Hematopoietic multipotent progenitor cell treated with erythropoietin and hydrocortisone succinate and interleukin-3 and kit ligand, for 6 days (in vitro differentiated cells): ENCODE results near the gene YWHAE.
"Not testable (repeated sequence)": the region's sequence is repeated elsewhere in the genome, so short reads cannot be mapped to it uniquely, and the experiment has no call there.

Experiments used
- DNase-seq: peaks from one replicate; pipeline ENCODE4 v3.0.0-alpha.2; 2015

YWHAE gene

DNA sequence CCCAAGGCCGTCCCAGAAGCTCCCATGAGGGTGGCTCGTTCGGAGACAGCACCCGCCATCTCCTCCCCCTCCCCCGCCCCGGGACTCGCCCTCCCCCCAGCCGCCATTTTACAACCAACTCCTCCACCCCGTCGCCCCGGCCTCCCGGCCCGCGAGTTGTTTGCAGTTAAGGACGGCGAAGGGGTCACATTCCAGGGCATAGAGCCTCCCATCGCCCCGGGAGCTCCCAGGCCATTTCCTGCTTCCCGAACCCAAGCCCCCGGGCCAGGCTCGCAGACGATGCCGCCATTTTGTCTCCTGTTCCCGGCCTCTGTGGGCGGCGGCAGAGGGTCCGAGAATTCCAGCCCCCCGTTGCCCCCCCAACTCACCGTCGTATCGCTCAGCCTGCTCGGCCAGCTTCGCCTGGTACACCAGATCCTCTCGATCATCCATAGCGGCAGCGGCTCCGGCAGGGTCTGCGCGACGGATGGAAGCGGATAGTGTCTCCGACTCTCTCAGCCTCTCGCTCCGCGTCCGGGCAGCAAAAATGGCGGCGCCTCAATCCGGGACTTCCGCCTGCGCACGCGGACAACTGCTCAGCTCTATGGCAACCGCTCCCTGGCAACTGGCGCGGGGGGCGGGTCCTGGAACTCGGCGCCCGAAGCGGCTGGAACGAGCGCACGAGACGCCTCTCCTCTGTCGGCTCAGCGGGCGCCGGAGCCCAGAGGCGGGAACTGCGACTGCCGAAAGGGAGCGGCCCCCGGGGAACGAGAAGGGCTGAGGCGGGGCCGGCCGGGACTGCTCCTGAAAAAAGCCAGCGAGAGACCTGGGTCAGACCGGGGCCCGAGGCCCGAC is at the start of gene YWHAE:
Gene YWHAE, minus strand, starts transcription at position 544 of the 834 bp plus-strand sequence. Its CDS starts 112 bp downstream, at position 432.
- peak; percentile 98 for DNase-seq

DNA sequence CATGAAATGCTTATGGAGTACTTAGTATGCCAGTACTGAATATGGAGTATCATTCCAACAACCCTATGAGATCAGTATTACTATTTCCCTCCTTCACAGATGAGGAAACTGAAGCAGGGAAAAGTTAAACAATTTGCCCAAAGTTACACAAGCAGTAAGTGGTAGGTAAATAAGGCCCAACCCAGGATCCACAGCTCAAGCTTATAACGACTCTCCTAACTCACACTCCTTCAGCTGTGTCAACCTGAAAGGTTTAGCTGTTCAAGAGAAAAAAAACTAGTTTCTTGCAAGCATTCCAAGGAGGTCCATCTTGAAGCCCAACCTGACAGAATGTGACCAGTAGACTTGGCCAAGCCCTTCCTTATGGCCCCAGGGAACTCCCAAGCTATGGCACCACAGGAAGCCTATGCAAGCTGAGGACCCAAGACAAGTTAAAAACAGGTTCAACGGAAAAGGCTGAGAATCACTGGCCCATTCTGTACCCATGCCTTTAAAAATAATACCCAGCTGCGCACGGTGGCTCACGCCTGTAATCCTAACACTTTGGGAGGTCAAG is 49.5 kb upstream of the YWHAE start:
- DNase-seq = no peak

DNA sequence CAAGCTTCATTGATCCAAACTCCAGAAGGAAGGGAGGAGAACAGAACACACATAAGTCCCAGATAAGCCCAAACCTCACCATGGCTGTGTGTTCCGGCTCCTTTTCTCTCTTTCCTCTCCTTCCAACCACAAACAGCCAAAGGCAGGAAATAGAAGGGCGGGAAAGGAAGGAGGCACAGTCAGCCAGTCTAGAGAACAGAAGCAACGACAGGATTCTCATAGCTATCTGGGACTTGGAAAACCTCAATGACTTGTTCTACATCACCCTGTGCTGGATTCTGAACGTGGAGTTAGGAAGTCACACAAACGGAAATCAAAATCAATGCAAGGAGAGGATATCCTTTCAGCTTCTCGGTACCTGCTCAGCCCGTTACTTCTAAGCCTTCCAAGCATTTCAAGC is 47.0 kb upstream of the YWHAE start:
- peak; percentile 46 for DNase-seq

DNA sequence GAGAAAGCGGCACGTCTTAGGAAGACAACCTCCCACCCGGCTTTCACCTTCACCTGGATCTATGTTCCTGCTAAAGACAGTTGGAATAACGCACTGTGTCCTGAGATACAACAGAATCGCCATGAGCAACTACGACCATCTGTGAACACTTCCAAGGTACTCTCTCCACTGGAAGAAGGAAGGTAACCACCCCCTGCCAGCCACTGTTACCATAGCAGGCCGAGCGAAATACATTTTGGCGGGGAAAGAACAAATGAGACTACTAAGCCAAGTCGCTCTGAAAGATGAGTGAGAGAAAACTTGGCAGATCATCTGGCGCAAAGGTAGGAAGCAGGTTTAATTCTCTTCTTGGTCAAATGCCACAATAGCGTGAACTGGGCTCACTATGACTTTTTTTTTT is 46.2 kb upstream of the YWHAE start:
- DNase-seq = no peak

DNA sequence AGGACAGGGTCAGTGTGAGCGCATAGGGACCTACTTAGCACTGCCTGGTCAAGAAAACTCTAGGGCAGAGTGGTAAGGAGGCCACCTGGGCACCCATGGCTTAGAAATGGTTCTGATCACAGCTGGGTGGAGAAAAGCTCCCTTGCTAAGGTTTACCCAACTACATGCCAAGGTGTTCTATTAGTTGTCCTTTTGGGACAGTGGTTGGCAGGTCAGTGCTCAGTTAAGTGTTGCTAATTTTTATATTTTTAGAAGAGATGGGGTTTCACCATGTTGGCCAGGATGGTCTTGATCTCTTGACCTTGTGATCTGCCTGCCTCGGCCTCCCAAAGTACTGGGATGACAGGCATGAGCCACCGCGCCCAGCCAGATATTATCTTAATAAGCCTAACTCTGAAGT is 45.7 kb upstream of the YWHAE start:
- not testable (repeated sequence) for DNase-seq

DNA sequence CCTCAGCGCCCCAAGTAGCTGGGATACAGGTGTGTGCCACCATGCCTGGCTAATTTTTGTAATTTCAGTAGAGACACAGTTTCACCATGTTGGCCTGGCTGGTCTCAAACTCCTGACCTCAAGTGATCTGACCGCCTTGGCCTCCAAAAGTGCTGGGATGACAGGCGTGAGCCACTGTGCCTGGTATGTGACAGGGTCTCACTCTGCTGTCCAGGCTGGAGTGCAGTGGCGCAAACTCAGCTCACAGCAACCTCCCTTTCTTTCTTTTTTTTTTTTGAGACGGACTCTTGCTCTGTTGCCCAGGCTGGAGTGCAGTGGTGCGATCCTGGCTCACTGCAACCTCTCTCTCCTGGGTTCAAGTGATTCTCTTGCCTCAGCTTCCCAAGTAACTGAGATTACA is 42.7 kb upstream of the YWHAE start:
- DNase-seq = not testable (repeated sequence)

DNA sequence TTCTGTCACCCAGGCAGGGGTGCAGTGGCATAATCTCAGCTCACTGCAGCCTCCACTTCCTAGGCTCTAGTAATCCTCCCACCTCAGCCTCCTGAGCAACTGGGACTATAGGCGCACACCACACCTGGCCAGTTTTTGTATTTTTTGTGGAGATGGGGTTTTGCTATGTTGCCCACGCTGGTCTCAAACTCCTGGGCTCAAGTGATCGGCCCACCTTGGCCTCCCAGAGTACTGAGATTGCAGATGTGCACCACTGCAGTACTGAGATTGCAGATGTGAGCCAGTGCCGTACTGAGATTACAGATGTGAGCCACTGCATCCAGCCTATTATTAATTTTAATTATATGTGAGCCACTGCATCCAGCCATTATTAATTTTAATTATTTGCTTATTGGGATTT is 42.2 kb upstream of the YWHAE start:
- no peak for DNase-seq

DNA sequence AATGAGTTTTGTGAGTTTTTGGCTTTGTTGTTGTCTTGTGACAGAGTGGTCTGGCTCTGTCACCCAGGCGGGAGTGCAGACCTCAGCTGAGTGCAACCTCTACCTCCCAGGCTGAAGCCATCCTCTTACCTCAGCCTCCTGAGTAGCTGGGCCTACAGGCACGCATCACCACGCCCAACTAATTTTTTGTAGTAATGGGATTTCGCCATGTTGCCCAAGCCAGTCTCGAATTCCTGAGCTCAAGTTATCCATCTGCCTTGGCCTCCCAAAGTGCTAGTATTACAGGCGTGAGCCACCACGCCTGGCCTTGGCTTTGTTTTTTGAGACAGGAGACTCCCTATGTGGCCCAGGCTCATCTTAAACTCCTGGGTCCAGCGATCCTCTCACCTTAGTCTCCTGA is 40.9 kb upstream of the YWHAE start:
- DNase-seq = no peak

DNA sequence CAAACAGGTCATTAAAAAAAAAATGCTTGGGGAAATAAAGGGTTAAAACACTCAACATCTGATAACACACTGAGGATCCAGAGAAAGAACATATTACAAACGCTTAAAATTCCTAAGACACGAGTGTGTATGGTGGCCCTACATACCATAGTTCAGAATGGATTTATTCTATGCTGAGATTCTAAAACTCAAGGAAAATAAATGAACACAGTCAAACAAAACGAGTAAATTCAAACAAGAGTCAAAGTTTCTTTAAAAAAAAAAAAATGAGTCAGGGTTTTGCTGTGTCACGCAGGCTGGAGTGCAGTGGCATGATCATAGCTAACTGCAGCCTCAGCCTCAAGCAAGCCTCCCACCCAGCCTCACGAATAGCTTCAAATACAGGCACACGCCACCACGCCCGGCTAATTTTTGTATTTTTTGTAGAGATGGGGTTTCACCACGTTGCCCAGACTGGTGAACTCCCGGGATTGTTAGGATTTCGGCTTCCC is 38.6 kb upstream of the YWHAE start:
- DNase-seq = peak; percentile 29

DNA sequence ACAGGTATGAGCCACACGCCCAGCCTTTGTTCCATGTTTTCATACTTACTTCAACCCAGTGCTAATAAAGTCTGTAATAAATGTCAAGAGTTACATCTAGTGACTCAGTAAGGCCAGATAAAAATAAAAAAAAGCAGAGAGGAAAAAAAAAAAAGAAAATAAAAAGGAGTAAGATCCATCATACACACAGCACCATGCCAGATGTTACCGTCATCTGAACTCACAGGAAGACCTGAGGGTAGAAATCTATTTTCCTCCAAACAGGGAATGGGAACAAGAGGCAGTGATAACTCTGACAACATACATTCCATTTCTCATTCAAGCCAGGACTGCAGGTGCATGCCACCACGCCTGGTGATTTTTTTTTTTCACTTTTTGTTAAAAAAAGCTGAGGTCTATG is 35.3 kb upstream of the YWHAE start:
- DNase-seq = no peak

DNA sequence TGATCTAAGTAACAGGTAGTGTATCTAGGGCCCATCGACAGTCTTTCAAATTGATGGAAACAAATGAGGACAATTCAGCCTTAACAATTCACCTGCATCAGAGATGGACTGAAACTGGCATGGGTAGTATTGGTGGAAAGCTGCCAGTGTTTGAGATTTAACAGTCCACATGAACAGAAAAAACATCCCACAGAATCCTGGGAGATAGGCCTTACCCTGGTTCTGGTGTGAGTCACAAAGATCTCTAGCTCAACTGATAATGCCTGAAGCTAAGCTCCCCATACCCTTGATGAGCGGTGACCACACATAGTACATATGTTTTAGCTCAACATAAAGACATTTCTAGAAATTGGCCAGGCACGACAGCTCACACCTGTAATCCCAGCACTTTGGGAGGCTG is 34.1 kb upstream of the YWHAE start:
- DNase-seq = no peak

DNA sequence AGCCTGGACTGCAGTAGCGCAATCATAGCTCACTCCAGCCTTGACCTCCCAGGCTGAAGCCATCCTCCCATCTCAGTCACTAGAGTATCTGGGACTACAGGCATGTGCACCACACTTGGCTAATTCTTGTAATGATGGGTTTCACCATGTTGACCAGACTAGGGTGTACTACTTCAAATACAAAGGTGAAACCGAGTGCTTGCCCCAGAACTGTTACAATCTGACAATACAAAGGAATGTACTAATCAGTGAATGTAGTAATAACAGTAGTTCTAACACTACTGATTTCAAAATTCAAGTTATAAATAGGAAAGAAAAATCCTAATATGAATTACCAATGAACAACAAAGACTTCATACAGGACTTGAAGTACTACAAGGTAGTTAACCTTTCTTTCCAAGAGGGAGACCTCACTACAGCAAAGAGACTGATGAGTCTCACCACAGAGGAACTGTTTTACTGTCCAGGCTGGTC is 31.6 kb upstream of the YWHAE start:
- DNase-seq = no peak

DNA sequence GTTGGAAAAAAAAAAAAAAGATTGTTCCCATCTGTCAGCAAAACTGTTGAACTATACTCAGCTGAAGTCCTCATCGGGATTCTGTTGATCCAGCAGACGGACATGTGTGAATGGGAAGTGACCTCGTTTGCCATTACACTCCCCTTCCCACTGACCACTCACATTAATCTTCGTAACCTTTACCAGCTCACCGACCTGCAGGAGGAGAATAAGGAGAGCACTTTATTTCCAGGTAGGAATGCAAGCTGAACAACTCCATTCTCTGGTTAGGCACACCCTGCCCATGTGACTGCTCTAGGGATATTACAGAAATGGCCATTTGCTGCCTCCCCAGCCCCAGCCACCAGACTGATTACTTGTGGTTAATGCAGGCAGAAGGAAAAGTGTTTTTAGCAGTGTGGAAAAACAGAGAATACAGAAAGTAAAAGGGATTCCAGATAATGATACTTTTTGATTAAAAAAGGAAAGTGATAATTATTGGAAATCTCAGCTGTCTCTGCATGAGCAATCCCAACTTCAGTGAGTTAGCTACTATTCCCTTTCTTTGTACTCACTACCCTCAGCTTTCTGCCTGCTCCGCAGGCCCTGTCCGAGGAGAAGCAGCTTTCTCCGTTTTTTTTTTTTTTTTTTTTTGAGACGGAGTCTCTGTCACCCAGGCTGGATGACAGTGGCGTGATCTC is 23.6 kb upstream of the YWHAE start:
- no peak for DNase-seq

DNA sequence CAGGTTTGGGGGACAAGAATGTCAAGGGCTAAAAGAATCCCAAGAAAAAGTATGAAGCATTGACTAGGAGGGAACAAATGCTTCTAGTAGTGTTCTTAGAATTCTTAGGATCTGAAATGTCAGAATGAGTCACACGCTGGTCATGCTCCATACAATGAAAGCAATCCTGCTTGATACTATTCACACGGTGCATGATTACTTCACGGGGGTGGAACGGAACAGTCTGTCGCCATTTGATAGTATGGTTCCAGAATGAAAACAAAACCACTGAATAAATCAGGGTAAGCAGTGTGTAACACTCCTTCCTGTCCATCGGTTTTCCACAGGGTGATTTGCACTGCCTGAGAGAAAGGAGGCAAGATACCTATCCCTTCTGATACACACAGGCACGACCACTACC is 22.9 kb upstream of the YWHAE start:
- no peak for DNase-seq

DNA sequence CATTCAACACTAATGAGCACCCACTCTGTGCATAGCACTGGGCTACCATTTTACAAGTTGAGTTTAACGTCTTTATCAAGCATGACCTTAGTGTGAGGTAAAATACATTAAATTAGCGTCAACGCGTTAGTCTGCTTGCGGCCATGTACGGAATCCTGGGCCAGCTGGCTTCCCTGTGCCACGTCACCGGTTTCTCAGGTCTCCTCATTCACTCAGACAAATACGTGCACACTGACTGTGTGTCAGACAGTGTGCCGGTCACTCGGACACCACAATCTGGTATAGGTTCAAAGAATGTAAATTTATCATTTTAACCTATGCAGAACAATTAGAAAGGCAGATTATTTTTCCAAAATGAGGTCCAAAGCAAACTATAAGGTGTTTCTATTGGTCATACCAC is 21.4 kb upstream of the YWHAE start:
- no peak for DNase-seq

DNA sequence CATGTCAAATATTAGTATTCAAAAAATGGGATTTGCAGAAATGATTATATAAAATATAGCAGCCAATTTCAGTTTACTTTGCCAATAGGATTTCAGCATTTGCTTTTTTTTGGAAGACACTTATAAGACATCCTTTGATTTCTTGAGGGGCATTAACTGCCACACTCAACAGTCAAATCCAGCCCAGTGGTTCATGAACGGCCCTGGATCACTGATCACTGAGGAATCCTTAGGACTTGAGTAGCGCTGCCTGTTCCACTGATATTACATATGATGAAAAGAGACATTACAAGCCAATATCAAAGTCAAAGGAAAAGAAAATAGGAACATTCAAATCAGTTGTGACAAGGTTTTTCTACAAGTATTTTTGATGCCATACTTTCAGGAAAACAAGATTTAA is 21.0 kb upstream of the YWHAE start:
- DNase-seq = no peak

DNA sequence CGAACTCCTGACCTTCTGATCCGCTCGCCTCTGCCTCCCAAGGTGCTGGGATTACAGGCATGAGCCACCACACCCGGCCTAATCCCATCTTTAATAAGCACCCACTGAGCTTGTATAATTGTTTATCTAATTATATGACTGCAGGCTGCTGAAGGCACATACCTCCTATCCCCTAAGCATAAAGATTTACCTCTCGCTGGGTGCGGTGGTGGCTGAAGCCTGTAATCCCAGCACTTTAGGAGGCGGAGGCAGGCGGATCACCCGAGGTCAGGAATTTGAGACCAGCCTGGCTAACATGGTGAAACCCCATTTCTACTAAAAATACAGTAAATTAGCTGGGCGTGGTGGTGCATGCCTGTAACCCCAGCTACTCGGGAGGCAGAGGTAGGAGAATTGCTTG is 20.1 kb upstream of the YWHAE start:
- no peak for DNase-seq

DNA sequence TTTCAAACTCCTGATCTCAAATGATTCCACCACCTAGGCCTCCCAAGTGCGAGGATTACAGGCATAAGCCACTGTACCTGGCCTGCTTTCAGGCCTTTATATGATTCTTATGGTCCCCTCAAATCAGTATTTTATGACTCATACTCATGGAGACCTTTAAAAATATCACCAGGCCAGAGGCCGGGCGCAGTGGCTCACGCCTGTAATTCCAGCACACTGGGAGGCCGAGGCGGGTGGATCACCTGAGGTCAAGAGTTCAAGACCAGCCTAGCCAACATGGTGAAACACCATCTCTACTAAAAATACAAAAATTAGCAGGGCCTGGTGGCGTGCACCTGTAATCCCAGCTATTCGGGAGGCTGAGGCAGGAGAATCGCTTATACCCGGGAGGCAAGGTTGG is 18.5 kb upstream of the YWHAE start:
- not testable (repeated sequence) for DNase-seq

DNA sequence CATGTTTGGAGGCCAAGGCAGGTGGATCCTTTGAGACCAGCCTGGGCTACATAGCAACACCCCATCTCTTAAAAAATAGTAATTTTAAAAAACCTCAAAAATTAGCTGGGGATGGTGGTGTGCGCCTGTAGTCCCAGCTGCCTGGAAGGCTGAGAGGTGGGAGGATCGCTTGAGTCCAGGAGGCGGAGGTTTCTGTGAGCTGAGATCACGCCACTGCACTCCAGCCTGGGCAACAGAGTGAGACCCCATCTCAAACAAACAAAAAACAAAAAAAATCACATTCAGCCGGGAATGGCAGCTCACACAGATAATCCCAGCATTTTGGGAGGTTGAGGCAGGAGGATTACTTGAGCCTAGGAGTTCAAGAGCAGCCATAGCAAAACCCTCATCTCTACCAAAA is 16.4 kb upstream of the YWHAE start:
- no peak for DNase-seq

DNA sequence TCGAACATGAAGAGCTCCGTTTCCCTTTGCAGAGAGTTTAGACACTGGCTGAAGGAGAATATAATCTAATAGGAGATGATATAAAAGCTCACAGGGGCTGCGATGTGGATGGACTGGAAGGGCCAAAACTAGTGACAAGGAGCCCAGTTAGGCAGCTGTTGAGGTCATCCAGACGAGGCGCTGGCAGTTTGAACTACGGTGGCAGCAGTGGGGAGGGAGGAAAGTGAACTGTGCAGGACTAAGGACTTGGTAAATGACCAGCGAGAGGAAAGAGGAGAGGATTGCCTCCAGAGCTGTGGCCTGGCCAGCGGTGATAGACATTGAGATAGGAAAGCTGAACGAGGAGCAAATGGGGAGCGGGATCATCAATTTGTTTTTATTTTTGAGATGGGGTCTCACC is 14.6 kb upstream of the YWHAE start:
- DNase-seq = no peak

DNA sequence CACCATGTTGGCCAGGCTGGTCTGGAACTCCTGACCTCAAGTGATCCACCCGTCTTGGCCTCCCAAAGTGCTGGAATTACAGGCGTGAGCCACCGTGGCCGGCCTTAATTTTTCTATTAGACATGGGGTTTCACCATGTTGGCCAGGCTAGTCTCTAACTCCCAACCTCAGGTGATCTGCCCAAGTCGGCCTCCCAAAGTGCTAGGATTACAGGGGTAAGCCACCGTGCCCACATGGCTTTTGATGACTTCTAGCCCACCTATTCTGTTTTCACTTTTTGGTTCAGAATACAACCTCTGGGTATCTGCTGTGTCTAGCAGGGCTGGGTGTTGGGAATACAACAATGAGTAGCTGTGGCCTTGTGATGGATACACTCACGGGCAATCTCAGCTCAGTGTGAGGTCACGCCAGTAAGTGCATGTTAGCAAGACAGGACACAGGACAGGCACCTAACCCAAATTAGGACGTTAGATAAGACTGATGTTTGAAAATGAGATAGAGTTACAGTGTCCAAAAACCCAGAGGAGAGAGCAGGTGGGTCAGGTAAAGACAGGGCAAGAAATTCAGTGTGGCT is 14.1 kb upstream of the YWHAE start:
- no peak for DNase-seq

DNA sequence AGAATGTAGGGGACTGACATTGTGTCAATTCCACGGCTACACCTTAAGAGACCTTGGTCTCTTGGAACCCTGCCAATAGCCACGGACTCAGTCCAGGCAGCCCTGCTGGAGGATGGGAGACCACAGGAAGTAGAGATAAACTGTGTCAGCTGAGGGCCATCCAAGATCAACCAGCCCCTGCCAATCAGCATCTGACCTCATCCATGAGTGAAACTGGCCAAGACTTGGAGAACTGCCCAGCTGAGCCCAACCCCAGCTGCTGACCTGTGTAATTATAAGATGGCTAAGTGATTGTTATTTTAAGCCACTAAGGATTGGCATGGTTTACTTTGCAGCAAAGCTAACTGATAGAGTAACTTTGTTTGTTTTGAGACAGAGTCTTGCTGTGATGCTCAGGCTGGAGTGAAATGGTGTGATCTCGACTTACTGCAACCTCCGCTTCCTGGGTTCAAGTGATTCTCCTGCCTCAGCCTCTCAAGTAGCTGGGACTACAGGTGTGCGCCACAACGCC is 13.3 kb upstream of the YWHAE start:
- peak; percentile 74 for DNase-seq
